CD4-positive, alpha-beta T cell (primary cell): Measurements from ENCODE around the gene RGS17. TPM values are rescaled to one million over a fixed set of nuclear protein-coding genes. Genes with fewer than 3 reads are reported as not detected.

ENCODE experiments used
- ATAC-seq: fragments of 200-7000 bp; cut with Tn5 transposase; one replicate; pipeline ENCODE4 v1.10.0; 2022; ENCODE audit warnings: mild to moderate bottlenecking; ENCODE audit not compliant: poor library complexity
- CTCF ChIA-PET: fragments of 350-600 bp; sonication (Branson Sonifier 250); formaldehyde crosslinking; loops from one replicate; lab custom pipeline; 2021; ENCODE audit warnings: antibody characterized with exemption, inconsistent platforms; lab: Charles Lee
- POLR2A ChIA-PET: fragments of 350-600 bp; sonication (Branson Sonifier 250); formaldehyde crosslinking; loops from one replicate; lab custom pipeline; 2021; ENCODE audit warnings: antibody characterized with exemption, inconsistent platforms; lab: Charles Lee
- DNase-seq, 14 experiments: peaks; one replicate each; pipeline ENCODE4 v3.0.0-alpha.2; 2013 to 2020; ENCODE audit warnings: mixed read lengths in 2 of 14
- H3K27ac ChIP-seq, 2 donors: one replicate each; pipeline versions ENCODE4 v1.5.1 to v1.7.0; 2013; ENCODE audit warnings: low read length in 2 of 2, low read depth in 1 of 2, mild to moderate bottlenecking in 1 of 2
- H3K27me3 ChIP-seq, 2 experiments: 1 replicate in 1 of 2; 2 replicates in 1 of 2; pipeline versions ENCODE4 v1.6.1 to v1.7.0; 2013; ENCODE audit warnings: low read length in 2 of 2, control low read depth in 1 of 2, mild to moderate bottlenecking in 1 of 2, moderate library complexity in 1 of 2; ENCODE audit not compliant: insufficient read depth in 2 of 2, control insufficient read depth in 1 of 2
- H3K36me3 ChIP-seq: one replicate; pipeline ENCODE4 v1.6.1; 2013; ENCODE audit warnings: low read length, control low read depth; ENCODE audit not compliant: insufficient read depth
- H3K4me1 ChIP-seq: one replicate; pipeline ENCODE4 v1.6.1; 2013; ENCODE audit warnings: low read length, control low read depth; ENCODE audit not compliant: insufficient read depth
- H3K4me3 ChIP-seq: one replicate; pipeline ENCODE4 v1.5.1; 2013; ENCODE audit warnings: mild to moderate bottlenecking, low read length, moderate library complexity
- H3K9me3 ChIP-seq, 2 experiments: 1 replicate in 1 of 2; 2 replicates in 1 of 2; pipeline versions ENCODE4 v1.6.1 to v1.7.0; 2013; ENCODE audit warnings: low read length in 2 of 2, mild to moderate bottlenecking in 2 of 2, control low read depth in 1 of 2, moderate library complexity in 1 of 2; ENCODE audit not compliant: control insufficient read depth in 1 of 2, insufficient read depth in 1 of 2
- H3K27ac Mint-ChIP-seq: one replicate; pipeline ENCODE4 v1.8.0; 2020; ENCODE audit warnings: mixed read lengths
- H3K27me3 Mint-ChIP-seq: one replicate; pipeline ENCODE4 v1.8.0; 2021; ENCODE audit warnings: mixed read lengths
- H3K36me3 Mint-ChIP-seq: one replicate; pipeline ENCODE4 v1.8.0; 2021; ENCODE audit warnings: low read depth, mixed read lengths
- H3K4me1 Mint-ChIP-seq: one replicate; pipeline ENCODE4 v1.8.0; 2021; ENCODE audit warnings: low read depth, mixed read lengths
- H3K4me3 Mint-ChIP-seq: one replicate; pipeline ENCODE4 v1.8.0; 2020; ENCODE audit warnings: mild to moderate bottlenecking, mixed read lengths
- H3K9me3 Mint-ChIP-seq: one replicate; pipeline ENCODE4 v1.8.0; 2020; ENCODE audit warnings: mixed read lengths
- intact Hi-C, 2 experiments: fragments of 100-400 bp; cut with DNase I in 1 of 2; cut with micrococcal nuclease in 1 of 2; formaldehyde crosslinking; loops; one replicate each; pipeline versions ENCODE4 v1.15.1 to v1.9.0; 2023 to 2025; cut with DNase I, micrococcal nuclease
- total RNA-seq, 174 experiments: library from RNA in 2 of 174; stranded (reverse) in 2 of 174; gene quantifications; one replicate each; pipeline ENCODE4 v1.2.3 and lab custom pipeline; 2021 to 2026
- TF ChIP-seq, protein P1 (sequence below): fragments of 200-600 bp; IDR thresholded peaks from one replicate; pipeline ENCODE4 v1.8.0; 2022; ENCODE audit warnings: antibody characterized with exemption, mild to moderate bottlenecking

The RGS17 gene
- total RNA-seq, 2 experiments from 2014 or later, result not detected

DNA sequence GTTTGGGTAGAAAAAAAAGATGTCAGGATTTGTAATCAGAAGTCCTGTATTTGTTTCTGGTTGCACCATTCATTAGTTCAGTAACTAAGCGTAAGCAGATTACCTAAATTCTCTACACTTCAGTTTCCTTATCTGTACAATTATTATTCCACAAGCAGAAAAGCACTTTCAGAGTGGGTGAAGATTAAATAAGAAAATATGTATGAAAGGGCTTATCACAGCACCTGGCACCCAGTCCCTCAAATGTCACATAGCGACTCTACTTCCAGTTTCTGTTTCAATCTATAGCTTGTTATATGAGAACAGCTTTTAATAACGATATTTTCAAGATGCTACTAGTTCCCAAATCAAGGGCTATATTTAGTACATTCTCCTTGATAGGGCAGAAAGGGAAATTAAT lies 31.4 kb downstream of the RGS17 start:
- TF ChIP-seq, protein P1, sequence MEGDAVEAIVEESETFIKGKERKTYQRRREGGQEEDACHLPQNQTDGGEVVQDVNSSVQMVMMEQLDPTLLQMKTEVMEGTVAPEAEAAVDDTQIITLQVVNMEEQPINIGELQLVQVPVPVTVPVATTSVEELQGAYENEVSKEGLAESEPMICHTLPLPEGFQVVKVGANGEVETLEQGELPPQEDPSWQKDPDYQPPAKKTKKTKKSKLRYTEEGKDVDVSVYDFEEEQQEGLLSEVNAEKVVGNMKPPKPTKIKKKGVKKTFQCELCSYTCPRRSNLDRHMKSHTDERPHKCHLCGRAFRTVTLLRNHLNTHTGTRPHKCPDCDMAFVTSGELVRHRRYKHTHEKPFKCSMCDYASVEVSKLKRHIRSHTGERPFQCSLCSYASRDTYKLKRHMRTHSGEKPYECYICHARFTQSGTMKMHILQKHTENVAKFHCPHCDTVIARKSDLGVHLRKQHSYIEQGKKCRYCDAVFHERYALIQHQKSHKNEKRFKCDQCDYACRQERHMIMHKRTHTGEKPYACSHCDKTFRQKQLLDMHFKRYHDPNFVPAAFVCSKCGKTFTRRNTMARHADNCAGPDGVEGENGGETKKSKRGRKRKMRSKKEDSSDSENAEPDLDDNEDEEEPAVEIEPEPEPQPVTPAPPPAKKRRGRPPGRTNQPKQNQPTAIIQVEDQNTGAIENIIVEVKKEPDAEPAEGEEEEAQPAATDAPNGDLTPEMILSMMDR, result no peak
- ChIA-PET CTCF (no interaction called here), POLR2A (no interaction called here)
- Mint-ChIP-seq H3K27me3 (peaks cover 27% of the 10 kb centered on the region), H3K27ac (no peak overlapping the region), H3K36me3 (no peaks in the 10 kb centered on the region), H3K4me3 (no peak overlapping the region), H3K4me1 (no peaks in the 10 kb centered on the region), H3K9me3 (no peaks in the 10 kb centered on the region)
- Histone ChIP-seq H3K4me1 (no peaks in the 10 kb centered on the region), H3K27ac (no peak overlapping the region), H3K36me3 (no peaks in the 10 kb centered on the region), H3K9me3 (no peaks in the 10 kb centered on the region), H3K4me3 (no peak overlapping the region), H3K27me3 (peaks cover 0 to 7% of the 10 kb centered on the region in 2 experiments)
- DNase-seq, result no peak
- no peak for ATAC-seq
- intact Hi-C loops, result no loop called here

DNA sequence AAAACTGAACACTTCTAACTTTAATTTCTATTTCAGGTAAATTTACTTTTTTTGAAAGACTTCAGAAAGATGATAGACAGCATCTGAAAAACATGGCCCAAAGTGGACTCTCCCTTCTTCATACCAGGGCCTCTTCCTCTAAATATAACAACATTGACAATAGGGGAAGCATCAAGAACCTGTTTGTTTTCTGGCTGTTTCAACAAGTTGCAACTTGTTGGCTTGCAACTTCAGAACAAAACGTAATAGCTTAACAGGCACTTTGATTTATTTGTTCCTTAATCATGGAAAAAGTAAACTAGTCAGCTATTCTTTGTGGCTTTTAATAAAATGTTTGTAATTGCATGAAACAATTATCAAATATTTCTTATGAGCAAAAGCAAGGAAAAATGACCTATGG lies 34.3 kb downstream of the RGS17 start:
- ChIA-PET POLR2A (no interaction called here), CTCF (no interaction called here)
- Histone ChIP-seq H3K27ac (no peak overlapping the region), H3K27me3 (peaks cover 0 to 7% of the 10 kb centered on the region in 2 experiments), H3K4me3 (no peak overlapping the region), H3K4me1 (no peaks in the 10 kb centered on the region), H3K9me3 (no peaks in the 10 kb centered on the region), H3K36me3 (no peaks in the 10 kb centered on the region)
- Mint-ChIP-seq H3K4me3 (no peak overlapping the region), H3K27ac (no peak overlapping the region), H3K36me3 (no peaks in the 10 kb centered on the region), H3K27me3 (peaks cover 27% of the 10 kb centered on the region), H3K4me1 (no peaks in the 10 kb centered on the region), H3K9me3 (no peaks in the 10 kb centered on the region)
- ATAC-seq (no peak), DNase-seq (peak in 1 of 14 experiments; percentile 0)
- TF ChIP-seq, protein P1, result no peak
- intact Hi-C loops, result no loop called here

DNA sequence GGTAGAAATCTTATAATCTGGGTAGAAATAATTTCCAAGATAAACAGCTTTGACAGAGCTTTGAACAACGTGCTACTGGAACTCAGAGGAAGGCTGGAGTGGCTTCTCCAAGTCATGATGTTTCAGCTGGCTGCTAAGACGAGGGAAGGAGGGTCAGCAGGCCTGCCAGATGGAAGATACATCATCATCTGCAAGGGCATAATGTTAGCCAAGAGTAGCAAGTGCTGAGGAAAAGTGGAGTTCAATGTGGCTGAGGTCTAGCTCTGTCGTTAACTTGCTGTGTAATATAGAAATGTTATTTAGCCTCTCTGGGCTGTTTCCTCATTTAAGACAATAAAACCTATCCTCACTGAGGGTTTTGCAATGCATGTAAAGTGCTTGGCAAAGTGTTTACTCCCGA lies 35.1 kb downstream of the RGS17 start:
- Histone ChIP-seq H3K27ac (no peak overlapping the region), H3K27me3 (peaks cover 0 to 7% of the 10 kb centered on the region in 2 experiments), H3K4me3 (no peak overlapping the region), H3K9me3 (no peaks in the 10 kb centered on the region), H3K4me1 (no peaks in the 10 kb centered on the region), H3K36me3 (no peaks in the 10 kb centered on the region)
- POLR2A ChIA-PET, result no interaction called here
- no peaks in the 10 kb centered on the region for H3K36me3 Mint-ChIP-seq
- H3K27ac Mint-ChIP-seq, result no peak overlapping the region
- no peaks in the 10 kb centered on the region for H3K9me3 Mint-ChIP-seq
- DNase-seq (no peak), ATAC-seq (no peak)
- H3K4me1 Mint-ChIP-seq, result no peaks in the 10 kb centered on the region
- TF ChIP-seq, protein P1, result no peak
- H3K27me3 Mint-ChIP-seq, result peaks cover 27% of the 10 kb centered on the region
- H3K4me3 Mint-ChIP-seq, result no peak overlapping the region
- CTCF ChIA-PET, result no interaction called here
- intact Hi-C loops, result no loop called here
